Sigmoid colon (tissue), 4 donors: ENCODE measurements around the gene PLCL1.

ENCODE experiments used
- EP300 ChIP-seq, 4 donors: sonication (generic); formaldehyde crosslinking; IDR thresholded peaks; one replicate each; pipeline ENCODE4 v1.6.1; 2017; ENCODE audit warnings: antibody characterized with exemption in 4 of 4
- POLR2A ChIP-seq, 2 donors: fragments of 450-650 bp; IDR thresholded peaks; one replicate each; pipeline ENCODE4 v1.6.1; 2016; ENCODE audit warnings: antibody characterized with exemption in 2 of 2, mild to moderate bottlenecking in 2 of 2, moderate library complexity in 2 of 2
- TF ChIP-seq, protein P1 (sequence below), 4 experiments: fragments of 450-650 bp in 3 of 4; fragments of 200-600 bp in 1 of 4; IDR thresholded peaks; one replicate each; pipeline ENCODE4 v1.5.1; 2016 to 2019; ENCODE audit warnings: antibody characterized with exemption in 4 of 4, mild to moderate bottlenecking in 3 of 4, moderate library complexity in 2 of 4

DNA sequence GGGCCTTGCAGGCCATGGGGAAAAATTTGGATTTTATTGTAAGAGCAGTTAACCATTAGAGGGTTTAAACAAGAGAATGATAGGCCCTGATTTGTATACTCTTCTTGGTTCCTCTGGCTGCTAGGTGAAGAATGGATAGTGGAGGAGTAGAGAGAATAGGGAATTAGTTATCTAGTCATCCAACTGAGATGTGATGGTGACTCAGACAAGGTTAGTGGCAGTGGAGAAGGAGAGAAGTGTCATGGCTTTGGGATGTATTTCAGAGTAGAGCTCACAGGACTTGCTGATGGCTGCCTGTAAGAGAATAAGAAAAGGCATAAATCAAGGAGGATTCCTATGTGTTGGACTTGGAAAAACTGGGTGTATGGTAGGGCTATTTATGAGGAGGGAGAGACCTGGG, 169.4 kb downstream of the PLCL1 start:
- no peak for TF ChIP-seq POLR2A (IDR thresholded peaks at IDR 0.05)
- TF ChIP-seq, protein P1, sequence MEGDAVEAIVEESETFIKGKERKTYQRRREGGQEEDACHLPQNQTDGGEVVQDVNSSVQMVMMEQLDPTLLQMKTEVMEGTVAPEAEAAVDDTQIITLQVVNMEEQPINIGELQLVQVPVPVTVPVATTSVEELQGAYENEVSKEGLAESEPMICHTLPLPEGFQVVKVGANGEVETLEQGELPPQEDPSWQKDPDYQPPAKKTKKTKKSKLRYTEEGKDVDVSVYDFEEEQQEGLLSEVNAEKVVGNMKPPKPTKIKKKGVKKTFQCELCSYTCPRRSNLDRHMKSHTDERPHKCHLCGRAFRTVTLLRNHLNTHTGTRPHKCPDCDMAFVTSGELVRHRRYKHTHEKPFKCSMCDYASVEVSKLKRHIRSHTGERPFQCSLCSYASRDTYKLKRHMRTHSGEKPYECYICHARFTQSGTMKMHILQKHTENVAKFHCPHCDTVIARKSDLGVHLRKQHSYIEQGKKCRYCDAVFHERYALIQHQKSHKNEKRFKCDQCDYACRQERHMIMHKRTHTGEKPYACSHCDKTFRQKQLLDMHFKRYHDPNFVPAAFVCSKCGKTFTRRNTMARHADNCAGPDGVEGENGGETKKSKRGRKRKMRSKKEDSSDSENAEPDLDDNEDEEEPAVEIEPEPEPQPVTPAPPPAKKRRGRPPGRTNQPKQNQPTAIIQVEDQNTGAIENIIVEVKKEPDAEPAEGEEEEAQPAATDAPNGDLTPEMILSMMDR (IDR thresholded peaks at IDR 0.05): no peak
- TF ChIP-seq EP300 (IDR thresholded peaks at IDR 0.05): no peak
